ENCODE measurements around the gene TMEM94. TPM values are rescaled to one million over a fixed set of nuclear protein-coding genes. Genes with fewer than 3 reads are reported as not detected.
"Not testable (repeated sequence)": the region's sequence is repeated elsewhere in the genome, so short reads cannot be mapped to it uniquely, and the experiment has no call there.

The TMEM94 gene
- total RNA-seq, 1 experiment from 2014 or later: 129 TPM

- DNase-seq (ENCODE audit: low read depth, low spot score) (no peak), ATAC-seq (no peak; the same call in 1 of the 2 replicates)
- in situ Hi-C loops (cut with HindIII; ENCODE audit: low pct_unique_long_range_greater_than_20kb, low sequenced_read_pairs) (no loop called here), intact Hi-C loops (cut with micrococcal nuclease; ENCODE audit: unreplicated experiment) (no loop called here)
- BruUV-seq (replicated peaks): no TSS peak
- no peaks in the 10 kb centered on the region for H3K9me3 ChIP-seq (ENCODE audit: control insufficient read depth, insufficient read depth, low read depth, low read length)
- ChIA-PET POLR2A (interaction anchor here (0.6 kb wide), 1 partner anchor 77 kb away, joined by 9 read pairs; no protein-coding TSS in a partner anchor), CTCF (interaction anchor here (0.6 kb wide), 1 partner anchor 109 kb away, joined by 4 read pairs; no protein-coding TSS in a partner anchor)
- no peak for TF ChIP-seq REST (IDR thresholded peaks at IDR 0.05; ENCODE audit: insufficient read depth in 1 of 2, low read depth in 2 of 2, low read length in 1 of 2)
- no peak for TF ChIP-seq CTCF (IDR thresholded peaks at IDR 0.05)
- TF ChIP-seq TCF7L2 (IDR thresholded peaks at IDR 0.05; ENCODE audit: low read depth, low read length): no peak
- TF ChIP-seq POLR2AphosphoS5 (IDR thresholded peaks at IDR 0.05; ENCODE audit: low read depth, low read length): no peak
- TF ChIP-seq SIN3A (IDR thresholded peaks at IDR 0.05; ENCODE audit: borderline replicate concordance, insufficient read depth, low read depth, low read length): no peak
- H3K36me3 ChIP-seq (ENCODE audit: control insufficient read depth, insufficient read depth, low read length): no peaks in the 10 kb centered on the region
- no peak overlapping the region for H3K27ac ChIP-seq (ENCODE audit: low read length)
- H3K4me3 ChIP-seq (ENCODE audit: low read depth in 2 of 2, low read length in 2 of 2): no peak overlapping the region
- H3K4me1 ChIP-seq (ENCODE audit: control insufficient read depth, insufficient read depth, low read length): no peaks in the 10 kb centered on the region
- no peaks in the 10 kb centered on the region for H3K27me3 ChIP-seq (ENCODE audit: control insufficient read depth, insufficient read depth, low read length)
Measured at GRCh38 chr17:75442168-75443103, 14.0 kb upstream of the TMEM94 start.

GRCh38 chr17:75445296-75445695 is 11.1 kb upstream of the TMEM94 start:
- Histone ChIP-seq H3K27ac (ENCODE audit: low read length) (no peak overlapping the region), H3K4me3 (ENCODE audit: low read depth in 2 of 2, low read length in 2 of 2) (no peak overlapping the region), H3K36me3 (ENCODE audit: control insufficient read depth, insufficient read depth, low read length) (no peaks in the 10 kb centered on the region), H3K4me1 (ENCODE audit: control insufficient read depth, insufficient read depth, low read length) (no peaks in the 10 kb centered on the region), H3K9me3 (ENCODE audit: control insufficient read depth, insufficient read depth, low read depth, low read length) (no peaks in the 10 kb centered on the region), H3K27me3 (ENCODE audit: control insufficient read depth, insufficient read depth, low read length) (no peaks in the 10 kb centered on the region)
- CTCF ChIA-PET: no interaction called here
- DNase-seq (ENCODE audit: low read depth, low spot score): no peak
- ATAC-seq: no peak
- in situ Hi-C loops (cut with HindIII; ENCODE audit: low pct_unique_long_range_greater_than_20kb, low sequenced_read_pairs) (no loop called here), intact Hi-C loops (cut with micrococcal nuclease; ENCODE audit: unreplicated experiment) (no loop called here)
- no TSS peak for BruUV-seq (replicated peaks)
- TF ChIP-seq POLR2AphosphoS5 (IDR thresholded peaks at IDR 0.05; ENCODE audit: low read depth, low read length) (no peak), CTCF (IDR thresholded peaks at IDR 0.05) (no peak), REST (IDR thresholded peaks at IDR 0.05; ENCODE audit: insufficient read depth in 1 of 2, low read depth in 2 of 2, low read length in 1 of 2) (no peak), TCF7L2 (IDR thresholded peaks at IDR 0.05; ENCODE audit: low read depth, low read length) (no peak), SIN3A (IDR thresholded peaks at IDR 0.05; ENCODE audit: borderline replicate concordance, insufficient read depth, low read depth, low read length) (no peak)
- POLR2A ChIA-PET: no interaction called here

GRCh38 chr17:75445896-75446295 is 10.5 kb upstream of the TMEM94 start:
- POLR2A ChIA-PET; H3K4me1 ChIP-seq (ENCODE audit: control insufficient read depth, insufficient read depth, low read length); DNase-seq (ENCODE audit: low read depth, low spot score); H3K27me3 ChIP-seq (ENCODE audit: control insufficient read depth, insufficient read depth, low read length); H3K27ac ChIP-seq (ENCODE audit: low read length); H3K9me3 ChIP-seq (ENCODE audit: control insufficient read depth, insufficient read depth, low read depth, low read length); ATAC-seq; BruUV-seq (replicated peaks); in situ Hi-C loops (cut with HindIII; ENCODE audit: low pct_unique_long_range_greater_than_20kb, low sequenced_read_pairs); H3K36me3 ChIP-seq (ENCODE audit: control insufficient read depth, insufficient read depth, low read length); CTCF ChIA-PET; H3K4me3 ChIP-seq (ENCODE audit: low read depth in 2 of 2, low read length in 2 of 2); intact Hi-C loops (cut with micrococcal nuclease; ENCODE audit: unreplicated experiment): not testable (repeated sequence)
